Upper lobe of right lung (tissue), 1 donor: Measurements from ENCODE around the gene RAN. TPM values are rescaled to one million over a fixed set of nuclear protein-coding genes. Genes with fewer than 3 reads are reported as not detected.

Experiments
- ATAC-seq: fragments of 200-7000 bp; cut with Tn5 transposase; one replicate; pipeline ENCODE4 v1.9.1; 2020; ENCODE audit warnings: mild to moderate bottlenecking, moderate library complexity
- DNase-seq: peaks from one replicate; pipeline ENCODE4 v3.0.0-alpha.2; 2020
- H3K27ac ChIP-seq: fragments of 200-600 bp; one replicate; pipeline ENCODE4 v1.8.0; 2022
- H3K27me3 ChIP-seq: fragments of 200-600 bp; one replicate; pipeline ENCODE4 v1.8.0; 2022; ENCODE audit warnings: mild to moderate bottlenecking
- H3K36me3 ChIP-seq: fragments of 200-600 bp; one replicate; pipeline ENCODE4 v1.8.0; 2022
- H3K4me1 ChIP-seq: fragments of 200-600 bp; one replicate; pipeline ENCODE4 v1.8.0; 2022
- H3K4me3 ChIP-seq: fragments of 200-600 bp; one replicate; pipeline ENCODE4 v1.8.0; 2022; ENCODE audit warnings: mild to moderate bottlenecking
- H3K9me3 ChIP-seq: fragments of 200-600 bp; one replicate; pipeline ENCODE4 v1.8.0; 2022
- CTCF ChIP-seq: fragments of 200-600 bp; IDR thresholded peaks from one replicate; pipeline ENCODE4 v1.8.0; 2022; ENCODE audit warnings: antibody characterized with exemption
- intact Hi-C: fragments of 100-400 bp; cut with DNase I; formaldehyde crosslinking; loops from one replicate; pipeline ENCODE4 v1.11.0; 2022
- total RNA-seq: library from RNA; stranded (reverse); fragmentation: NEBNext Ultra II Directional; extraction: Animal tissue kit (Norgen Biotek cat#: 25700); gene quantifications from one replicate; pipeline ENCODE4 v1.2.1, GENCODE V29; 2021
- donor health status: DM: no; HTN: yes; CAD: no; lungs with severe emphysema.

RAN gene
- total RNA-seq, 1 donor from 2014 or later: 310 TPM

GRCh38 chr12:130920119-130920703 is 48.3 kb downstream of the RAN start:
- no peaks in the 10 kb centered on the region for H3K9me3 ChIP-seq
- H3K27me3 ChIP-seq: no peaks in the 10 kb centered on the region
- ATAC-seq (no peak), DNase-seq (no peak)
- intact Hi-C loops: no loop called here
- H3K27ac ChIP-seq: peak overlapping the region; percentile 30
- no peaks in the 10 kb centered on the region for H3K36me3 ChIP-seq
- no peak overlapping the region for H3K4me3 ChIP-seq
- no peak for TF ChIP-seq CTCF
- peaks cover 16% of the 10 kb centered on the region for H3K4me1 ChIP-seq

- ATAC-seq (peak; percentile 76), DNase-seq (peak; percentile 89)
- Histone ChIP-seq H3K4me3 (no peak overlapping the region), H3K4me1 (peaks cover 16% of the 10 kb centered on the region), H3K27ac (peak overlapping the region; percentile 34), H3K27me3 (no peaks in the 10 kb centered on the region), H3K36me3 (no peaks in the 10 kb centered on the region), H3K9me3 (no peaks in the 10 kb centered on the region)
- intact Hi-C loops: no loop called here
- no peak for TF ChIP-seq CTCF
Observed at GRCh38 chr12:130920723-130921381, 49.0 kb downstream of the RAN start.

GRCh38 chr12:130922511-130922953 is 50.7 kb downstream of the RAN start:
- H3K27me3 ChIP-seq: no peaks in the 10 kb centered on the region
- H3K9me3 ChIP-seq: no peaks in the 10 kb centered on the region
- TF ChIP-seq CTCF: no peak
- H3K27ac ChIP-seq: no peak overlapping the region
- intact Hi-C loops: no loop called here
- ATAC-seq (no peak), DNase-seq (no peak)
- no peak overlapping the region for H3K4me3 ChIP-seq
- H3K4me1 ChIP-seq: peaks cover 12% of the 10 kb centered on the region
- no peaks in the 10 kb centered on the region for H3K36me3 ChIP-seq

- peak; percentile 55 for ATAC-seq
- Histone ChIP-seq H3K27ac (peak overlapping the region; percentile 28), H3K36me3 (no peaks in the 10 kb centered on the region), H3K4me1 (peaks cover 12% of the 10 kb centered on the region), H3K27me3 (no peaks in the 10 kb centered on the region), H3K4me3 (no peak overlapping the region), H3K9me3 (no peaks in the 10 kb centered on the region)
- no peak for DNase-seq
- TF ChIP-seq CTCF: no peak
- intact Hi-C loops: no loop called here
Observed at GRCh38 chr12:130924966-130925665, 53.2 kb downstream of the RAN start.

GRCh38 chr12:130925666-130926015 is 53.8 kb downstream of the RAN start:
- Histone ChIP-seq H3K27ac (peak overlapping the region; percentile 28), H3K4me3 (no peak overlapping the region), H3K27me3 (no peaks in the 10 kb centered on the region), H3K36me3 (no peaks in the 10 kb centered on the region), H3K9me3 (no peaks in the 10 kb centered on the region), H3K4me1 (peaks cover 7% of the 10 kb centered on the region)
- ATAC-seq (no peak), DNase-seq (no peak)
- intact Hi-C loops: no loop called here
- TF ChIP-seq CTCF: no peak

Other genes starting within 250 kb of the RAN start
- 0.09 TPM for gene RIMBP2, start 155.8 kb upstream of the RAN start, total RNA-seq
- gene STX2, start 32.8 kb upstream of the RAN start, total RNA-seq: 23.6 TPM
- gene ADGRD1, start 81.8 kb downstream of the RAN start, total RNA-seq: 113 TPM